HL-60 (cell line): Measurements from ENCODE around the gene COQ10B.

Source experiments
- DNase-seq, 2 experiments: peaks; one replicate each; pipeline ENCODE4 v3.0.0-alpha.2; 2010 to 2020; ENCODE audit warnings: low read depth in 1 of 2, low spot score in 1 of 2
- H3K27ac ChIP-seq: fragments of 250-450 bp; sonication (Bioruptor Pico); replicated peaks from 2 replicates; pipeline ENCODE4 v1.5.1; 2020; ENCODE audit warnings: mild to moderate bottlenecking, moderate library complexity
- H3K27me3 ChIP-seq: fragments of 250-450 bp; sonication (Bioruptor Pico); 2 replicates; pipeline ENCODE4 v1.5.1; 2021; ENCODE audit warnings: mild to moderate bottlenecking, moderate library complexity; ENCODE audit not compliant: insufficient read depth, poor library complexity, severe bottlenecking
- H3K4me3 ChIP-seq: replicated peaks from 2 replicates; pipeline ENCODE4 v1.5.1; 2011; ENCODE audit warnings: mild to moderate bottlenecking, control low read depth, low read length; ENCODE audit not compliant: insufficient read depth
- GABPA ChIP-seq: IDR thresholded peaks from 2 replicates; pipeline ENCODE4 v1.6.1; 2012; ENCODE audit warnings: low read depth
- POLR2AphosphoS5 ChIP-seq: IDR thresholded peaks from 2 replicates; pipeline ENCODE4 v1.6.1; 2012; ENCODE audit warnings: low read depth
- SPI1 ChIP-seq: IDR thresholded peaks from 2 replicates; pipeline ENCODE4 v1.6.1; 2012; ENCODE audit warnings: low read depth, mild to moderate bottlenecking, borderline replicate concordance
- TF ChIP-seq, protein P1 (sequence below): IDR thresholded peaks from one replicate; pipeline ENCODE4 v1.5.1; 2011; ENCODE audit warnings: low read length, control low read depth, inconsistent platforms; ENCODE audit not compliant: insufficient read depth
- TF ChIP-seq, protein P2 (sequence below): IDR thresholded peaks from 2 replicates; pipeline ENCODE4 v1.6.1; 2012; ENCODE audit warnings: low read depth; ENCODE audit not compliant: insufficient replicate concordance

Gene COQ10B

DNA sequence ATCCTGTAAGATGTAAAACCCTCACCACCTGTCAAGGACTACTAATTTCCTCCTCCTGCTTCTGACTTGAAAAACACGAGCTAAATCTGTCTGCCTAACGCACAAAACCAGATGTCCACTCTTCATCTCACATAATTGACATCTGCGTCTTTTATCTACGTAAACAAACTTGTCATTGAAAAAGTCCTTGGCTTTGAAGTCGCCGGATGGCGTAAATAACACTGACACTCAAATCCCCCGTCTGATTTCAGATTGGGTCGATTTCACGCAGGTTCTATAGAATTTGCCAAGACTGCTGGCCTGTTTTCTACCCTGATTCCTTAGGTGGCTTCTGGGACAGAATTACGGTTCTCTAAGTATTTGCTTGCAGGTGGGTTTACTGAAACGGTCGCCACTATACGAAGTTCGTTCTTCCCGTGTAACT is 62.0 kb downstream of the COQ10B start:
- H3K27ac ChIP-seq = peak overlapping the region; percentile 80
- DNase-seq = no peak
- TF ChIP-seq GABPA = no peak
- TF ChIP-seq, protein P1, sequence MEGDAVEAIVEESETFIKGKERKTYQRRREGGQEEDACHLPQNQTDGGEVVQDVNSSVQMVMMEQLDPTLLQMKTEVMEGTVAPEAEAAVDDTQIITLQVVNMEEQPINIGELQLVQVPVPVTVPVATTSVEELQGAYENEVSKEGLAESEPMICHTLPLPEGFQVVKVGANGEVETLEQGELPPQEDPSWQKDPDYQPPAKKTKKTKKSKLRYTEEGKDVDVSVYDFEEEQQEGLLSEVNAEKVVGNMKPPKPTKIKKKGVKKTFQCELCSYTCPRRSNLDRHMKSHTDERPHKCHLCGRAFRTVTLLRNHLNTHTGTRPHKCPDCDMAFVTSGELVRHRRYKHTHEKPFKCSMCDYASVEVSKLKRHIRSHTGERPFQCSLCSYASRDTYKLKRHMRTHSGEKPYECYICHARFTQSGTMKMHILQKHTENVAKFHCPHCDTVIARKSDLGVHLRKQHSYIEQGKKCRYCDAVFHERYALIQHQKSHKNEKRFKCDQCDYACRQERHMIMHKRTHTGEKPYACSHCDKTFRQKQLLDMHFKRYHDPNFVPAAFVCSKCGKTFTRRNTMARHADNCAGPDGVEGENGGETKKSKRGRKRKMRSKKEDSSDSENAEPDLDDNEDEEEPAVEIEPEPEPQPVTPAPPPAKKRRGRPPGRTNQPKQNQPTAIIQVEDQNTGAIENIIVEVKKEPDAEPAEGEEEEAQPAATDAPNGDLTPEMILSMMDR = no peak
- no peak for TF ChIP-seq SPI1
- TF ChIP-seq, protein P2, sequence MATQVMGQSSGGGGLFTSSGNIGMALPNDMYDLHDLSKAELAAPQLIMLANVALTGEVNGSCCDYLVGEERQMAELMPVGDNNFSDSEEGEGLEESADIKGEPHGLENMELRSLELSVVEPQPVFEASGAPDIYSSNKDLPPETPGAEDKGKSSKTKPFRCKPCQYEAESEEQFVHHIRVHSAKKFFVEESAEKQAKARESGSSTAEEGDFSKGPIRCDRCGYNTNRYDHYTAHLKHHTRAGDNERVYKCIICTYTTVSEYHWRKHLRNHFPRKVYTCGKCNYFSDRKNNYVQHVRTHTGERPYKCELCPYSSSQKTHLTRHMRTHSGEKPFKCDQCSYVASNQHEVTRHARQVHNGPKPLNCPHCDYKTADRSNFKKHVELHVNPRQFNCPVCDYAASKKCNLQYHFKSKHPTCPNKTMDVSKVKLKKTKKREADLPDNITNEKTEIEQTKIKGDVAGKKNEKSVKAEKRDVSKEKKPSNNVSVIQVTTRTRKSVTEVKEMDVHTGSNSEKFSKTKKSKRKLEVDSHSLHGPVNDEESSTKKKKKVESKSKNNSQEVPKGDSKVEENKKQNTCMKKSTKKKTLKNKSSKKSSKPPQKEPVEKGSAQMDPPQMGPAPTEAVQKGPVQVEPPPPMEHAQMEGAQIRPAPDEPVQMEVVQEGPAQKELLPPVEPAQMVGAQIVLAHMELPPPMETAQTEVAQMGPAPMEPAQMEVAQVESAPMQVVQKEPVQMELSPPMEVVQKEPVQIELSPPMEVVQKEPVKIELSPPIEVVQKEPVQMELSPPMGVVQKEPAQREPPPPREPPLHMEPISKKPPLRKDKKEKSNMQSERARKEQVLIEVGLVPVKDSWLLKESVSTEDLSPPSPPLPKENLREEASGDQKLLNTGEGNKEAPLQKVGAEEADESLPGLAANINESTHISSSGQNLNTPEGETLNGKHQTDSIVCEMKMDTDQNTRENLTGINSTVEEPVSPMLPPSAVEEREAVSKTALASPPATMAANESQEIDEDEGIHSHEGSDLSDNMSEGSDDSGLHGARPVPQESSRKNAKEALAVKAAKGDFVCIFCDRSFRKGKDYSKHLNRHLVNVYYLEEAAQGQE = no peak
- TF ChIP-seq POLR2AphosphoS5 = no peak

DNA sequence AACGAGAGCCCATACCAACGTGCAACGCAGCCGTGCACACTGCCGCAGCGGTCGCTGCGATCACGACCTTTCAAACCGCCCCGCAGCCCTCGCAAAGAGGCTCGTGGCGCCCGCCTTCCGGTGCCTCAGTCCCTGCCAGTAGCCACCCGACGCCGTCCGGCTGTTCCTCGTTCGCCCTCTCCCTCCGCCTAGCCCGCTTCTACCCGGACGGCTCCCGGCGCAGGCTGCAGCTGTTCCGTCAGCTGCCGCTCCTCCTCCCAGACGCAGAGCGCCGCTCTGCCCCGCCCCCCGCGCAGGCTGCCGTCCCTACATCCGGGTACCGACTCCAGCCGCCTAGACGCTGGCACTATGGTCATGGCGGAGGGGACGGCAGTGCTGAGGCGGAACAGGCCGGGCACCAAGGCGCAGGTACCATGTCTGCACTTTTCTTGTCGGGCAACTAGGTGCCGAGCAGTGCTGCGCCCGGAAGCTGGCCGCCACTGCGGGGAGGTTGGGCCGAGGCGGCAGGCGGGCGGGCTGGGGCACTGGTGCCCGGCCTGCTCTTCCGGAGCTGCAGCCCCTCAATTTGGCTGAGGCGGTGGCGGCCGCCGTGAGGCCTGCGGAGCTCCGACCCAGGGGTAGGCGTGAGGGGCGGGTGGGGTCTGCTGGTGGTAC is 62.5 kb downstream of the COQ10B start, which contains the start of gene MOB4:
Gene MOB4, plus strand, starts transcription at position 328 of the 654 bp plus-strand sequence. Its CDS starts 21 bp downstream, at position 349.
- Histone ChIP-seq H3K27ac (peak within 1 kb of the TSS; percentile 80), H3K4me3 (peak within 1 kb of the TSS; percentile 99), H3K27me3 (no peaks in the 10 kb centered on the region)
- TF ChIP-seq, protein P1 = no peak
- TF ChIP-seq POLR2AphosphoS5 = peak; percentile 89
- TF ChIP-seq, protein P2 = no peak
- peak; percentile 83 for TF ChIP-seq GABPA
- no peak for TF ChIP-seq SPI1
- DNase-seq = peak; percentile 87 to 96

More for the DNA sequence above, 62.0 kb downstream of the COQ10B start:
- no peaks in the 10 kb centered on the region for H3K27me3 ChIP-seq
- peak overlapping the region; percentile 99 for H3K4me3 ChIP-seq

DNA sequence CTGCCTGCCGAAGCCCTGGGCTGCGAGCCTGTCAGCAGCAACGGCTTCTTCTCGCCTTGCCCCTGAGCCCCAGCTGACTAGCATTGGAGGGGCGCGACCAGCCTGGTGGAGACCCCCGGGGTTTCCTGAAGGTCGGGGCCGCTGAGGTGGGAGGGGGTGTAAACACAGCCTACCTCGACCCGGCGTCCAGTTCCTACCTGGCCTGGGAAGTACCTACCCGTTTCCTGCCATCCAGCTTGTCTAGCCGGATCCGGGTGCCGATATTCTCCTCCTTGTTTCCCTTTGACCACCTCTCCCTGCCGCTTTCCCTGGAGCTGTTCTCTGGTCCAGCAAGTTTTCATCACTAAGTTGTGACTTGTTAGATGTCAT is 63.0 kb downstream of the COQ10B start:
- Histone ChIP-seq H3K4me3 (peak overlapping the region; percentile 99), H3K27ac (peak overlapping the region; percentile 80), H3K27me3 (no peaks in the 10 kb centered on the region)
- TF ChIP-seq, protein P1 = no peak
- TF ChIP-seq POLR2AphosphoS5 (no peak), GABPA (no peak), SPI1 (no peak)
- TF ChIP-seq, protein P2 = no peak
- peak in 1 of 2 experiments; percentile 4 for DNase-seq
